ENCODE data around the gene CAND2. TPM values are rescaled to one million over a fixed set of nuclear protein-coding genes. Genes with fewer than 3 reads are reported as not detected.

Gene CAND2
- total RNA-seq, 1 experiment from 2014 or later, result 8.2 TPM

DNA sequence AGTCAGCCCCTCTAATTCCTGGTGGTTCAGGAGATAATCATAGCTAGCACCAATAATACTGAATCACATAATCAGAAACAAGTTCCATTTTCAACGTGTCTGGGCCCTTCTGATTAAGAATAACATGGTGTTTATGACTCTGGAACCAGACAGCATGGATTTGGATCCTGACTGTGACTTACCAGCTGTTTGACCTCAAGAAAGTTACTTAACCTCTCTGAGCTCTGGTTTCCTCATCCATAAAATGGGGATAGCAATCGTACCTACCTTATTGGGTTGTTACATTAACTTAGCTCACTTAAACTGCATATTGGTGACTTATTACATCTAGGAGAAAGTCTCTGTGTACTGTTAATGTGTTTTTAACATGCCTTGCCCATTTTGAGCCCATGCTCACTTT, 26.7 kb upstream of the CAND2 start:
- Histone ChIP-seq H3K27me3 (replicated peaks; ENCODE audit: insufficient read depth, low read depth, low read length, poor library complexity) (no peaks in the 10 kb centered on the region), H3K36me3 (ENCODE audit: insufficient read depth, low read length, poor library complexity, severe bottlenecking) (no peaks in the 10 kb centered on the region), H3K4me1 (ENCODE audit: insufficient read depth, low read length, poor library complexity, severe bottlenecking) (no peaks in the 10 kb centered on the region), H3K4me3 (ENCODE audit: low read depth, low read length, poor library complexity, severe bottlenecking) (no peak overlapping the region), H3K27ac (ENCODE audit: low read depth, low read length, poor library complexity, severe bottlenecking) (no peak overlapping the region), H3K9me3 (ENCODE audit: low read depth, low read length, poor library complexity, severe bottlenecking) (no peaks in the 10 kb centered on the region)
- ChIA-PET POLR2A (ENCODE audit: low non-redundant PET) (no interaction called here), CTCF (no interaction called here)
- intact Hi-C loops (cut with micrococcal nuclease; ENCODE audit: unreplicated experiment), result no loop called here
- no peak for DNase-seq (ENCODE audit: low spot score)
- TF ChIP-seq EZH2 (IDR thresholded peaks at IDR 0.05; ENCODE audit: borderline replicate concordance, low read depth, low read length, poor library complexity, severe bottlenecking) (no peak), CTCF (conservative IDR thresholded peaks at IDR 0.05; ENCODE audit: low read depth, low read length) (no peak)
- no TSS peak for BruUV-seq (replicated peaks)

- TF ChIP-seq CTCF (conservative IDR thresholded peaks at IDR 0.05; ENCODE audit: low read depth, low read length), result no peak
- TF ChIP-seq EZH2 (IDR thresholded peaks at IDR 0.05; ENCODE audit: borderline replicate concordance, low read depth, low read length, poor library complexity, severe bottlenecking), result no peak
- H3K36me3 ChIP-seq (ENCODE audit: insufficient read depth, low read length, poor library complexity, severe bottlenecking), result no peaks in the 10 kb centered on the region
- H3K27ac ChIP-seq (ENCODE audit: low read depth, low read length, poor library complexity, severe bottlenecking), result no peak overlapping the region
- no peak overlapping the region for H3K4me3 ChIP-seq (ENCODE audit: low read depth, low read length, poor library complexity, severe bottlenecking)
- BruUV-seq (replicated peaks), result no TSS peak
- intact Hi-C loops (cut with micrococcal nuclease; ENCODE audit: unreplicated experiment), result no loop called here
- DNase-seq (ENCODE audit: low spot score), result no peak
- no peaks in the 10 kb centered on the region for H3K9me3 ChIP-seq (ENCODE audit: low read depth, low read length, poor library complexity, severe bottlenecking)
- H3K27me3 ChIP-seq (replicated peaks; ENCODE audit: insufficient read depth, low read depth, low read length, poor library complexity), result no peaks in the 10 kb centered on the region
- ChIA-PET CTCF (no interaction called here), POLR2A (ENCODE audit: low non-redundant PET) (no interaction called here)
- no peaks in the 10 kb centered on the region for H3K4me1 ChIP-seq (ENCODE audit: insufficient read depth, low read length, poor library complexity, severe bottlenecking)
Measured at GRCh38 chr3:12771236-12771635, 25.2 kb upstream of the CAND2 start.

DNA sequence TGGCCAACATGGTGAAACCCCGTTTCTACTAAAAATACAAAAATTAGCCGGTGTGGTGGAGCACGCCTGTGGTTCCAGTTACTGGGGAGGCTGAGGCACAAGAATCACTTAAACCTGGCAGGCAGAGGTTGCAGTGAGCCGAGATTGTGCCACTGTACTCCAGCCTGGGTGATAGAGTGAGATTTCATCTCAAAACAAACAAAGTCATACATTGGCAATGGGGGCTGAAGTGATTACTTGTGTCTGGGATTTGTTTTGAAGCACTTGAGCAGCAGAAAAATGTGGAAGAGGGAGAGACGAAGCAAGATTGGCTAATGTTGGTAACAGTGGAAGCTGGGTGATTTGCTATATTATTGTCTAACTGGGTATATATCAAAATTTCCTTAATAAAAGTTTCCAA, 24.0 kb upstream of the CAND2 start:
- POLR2A ChIA-PET (ENCODE audit: low non-redundant PET), result no interaction called here
- intact Hi-C loops (cut with micrococcal nuclease; ENCODE audit: unreplicated experiment), result no loop called here

More for the DNA sequence above, 24.0 kb upstream of the CAND2 start:
- CTCF ChIA-PET, result no interaction called here
- H3K27me3 ChIP-seq (replicated peaks; ENCODE audit: insufficient read depth, low read depth, low read length, poor library complexity), result no peaks in the 10 kb centered on the region
- BruUV-seq (replicated peaks), result no TSS peak
- no peak overlapping the region for H3K27ac ChIP-seq (ENCODE audit: low read depth, low read length, poor library complexity, severe bottlenecking)
- no peak for DNase-seq (ENCODE audit: low spot score)
- H3K9me3 ChIP-seq (ENCODE audit: low read depth, low read length, poor library complexity, severe bottlenecking), result no peaks in the 10 kb centered on the region
- TF ChIP-seq CTCF (conservative IDR thresholded peaks at IDR 0.05; ENCODE audit: low read depth, low read length) (no peak), EZH2 (IDR thresholded peaks at IDR 0.05; ENCODE audit: borderline replicate concordance, low read depth, low read length, poor library complexity, severe bottlenecking) (no peak)
- no peak overlapping the region for H3K4me3 ChIP-seq (ENCODE audit: low read depth, low read length, poor library complexity, severe bottlenecking)
- no peaks in the 10 kb centered on the region for H3K36me3 ChIP-seq (ENCODE audit: insufficient read depth, low read length, poor library complexity, severe bottlenecking)
- no peaks in the 10 kb centered on the region for H3K4me1 ChIP-seq (ENCODE audit: insufficient read depth, low read length, poor library complexity, severe bottlenecking)
